22Rv1 (cell line): Measurements from ENCODE around the gene OR5H14.
A peak's percentile ranks its signal among the peaks of the same experiment; 100 is the strongest.

Source experiments
- H3K27ac ChIP-seq: fragments of 450-650 bp; 2 replicates; pipeline ENCODE4 v1.5.1; 2017
- ZFX ChIP-seq: fragments of 450-650 bp; IDR thresholded peaks from 2 replicates; pipeline ENCODE4 v1.6.1; 2017; ENCODE audit warnings: antibody characterized with exemption, borderline replicate concordance
- TF ChIP-seq, protein P1 (sequence below): fragments of 450-650 bp; IDR thresholded peaks from 2 replicates; pipeline ENCODE4 v1.5.1; 2017; ENCODE audit warnings: mild to moderate bottlenecking

OR5H14 gene

DNA sequence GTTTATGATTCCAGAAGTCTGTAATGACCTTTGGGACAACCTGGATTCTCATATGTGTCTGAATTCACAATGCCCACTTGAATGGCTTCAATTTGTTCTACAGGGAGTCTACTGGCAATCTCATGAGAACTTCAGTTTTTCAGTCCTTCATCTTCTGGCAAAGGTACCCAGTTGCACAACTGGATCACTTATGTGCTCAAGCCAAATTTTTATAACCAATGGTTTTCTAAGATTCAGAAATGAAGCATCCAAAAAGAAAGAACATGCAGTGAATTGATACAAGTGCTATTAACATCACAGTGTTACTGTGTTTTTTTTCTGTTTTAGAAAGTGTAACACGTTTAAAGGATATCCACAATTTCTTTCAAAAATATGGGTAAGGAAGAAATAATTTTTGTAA, at the start of gene OR5H14:
Gene OR5H14, plus strand, starts transcription at position 301 of the 400 bp plus-strand sequence. CDS start 1,907 bp downstream, outside the sequence.
- TF ChIP-seq, protein P1, sequence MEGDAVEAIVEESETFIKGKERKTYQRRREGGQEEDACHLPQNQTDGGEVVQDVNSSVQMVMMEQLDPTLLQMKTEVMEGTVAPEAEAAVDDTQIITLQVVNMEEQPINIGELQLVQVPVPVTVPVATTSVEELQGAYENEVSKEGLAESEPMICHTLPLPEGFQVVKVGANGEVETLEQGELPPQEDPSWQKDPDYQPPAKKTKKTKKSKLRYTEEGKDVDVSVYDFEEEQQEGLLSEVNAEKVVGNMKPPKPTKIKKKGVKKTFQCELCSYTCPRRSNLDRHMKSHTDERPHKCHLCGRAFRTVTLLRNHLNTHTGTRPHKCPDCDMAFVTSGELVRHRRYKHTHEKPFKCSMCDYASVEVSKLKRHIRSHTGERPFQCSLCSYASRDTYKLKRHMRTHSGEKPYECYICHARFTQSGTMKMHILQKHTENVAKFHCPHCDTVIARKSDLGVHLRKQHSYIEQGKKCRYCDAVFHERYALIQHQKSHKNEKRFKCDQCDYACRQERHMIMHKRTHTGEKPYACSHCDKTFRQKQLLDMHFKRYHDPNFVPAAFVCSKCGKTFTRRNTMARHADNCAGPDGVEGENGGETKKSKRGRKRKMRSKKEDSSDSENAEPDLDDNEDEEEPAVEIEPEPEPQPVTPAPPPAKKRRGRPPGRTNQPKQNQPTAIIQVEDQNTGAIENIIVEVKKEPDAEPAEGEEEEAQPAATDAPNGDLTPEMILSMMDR = no peak
- no peak for TF ChIP-seq ZFX
- H3K27ac ChIP-seq = no peak within 1 kb of the TSS

DNA sequence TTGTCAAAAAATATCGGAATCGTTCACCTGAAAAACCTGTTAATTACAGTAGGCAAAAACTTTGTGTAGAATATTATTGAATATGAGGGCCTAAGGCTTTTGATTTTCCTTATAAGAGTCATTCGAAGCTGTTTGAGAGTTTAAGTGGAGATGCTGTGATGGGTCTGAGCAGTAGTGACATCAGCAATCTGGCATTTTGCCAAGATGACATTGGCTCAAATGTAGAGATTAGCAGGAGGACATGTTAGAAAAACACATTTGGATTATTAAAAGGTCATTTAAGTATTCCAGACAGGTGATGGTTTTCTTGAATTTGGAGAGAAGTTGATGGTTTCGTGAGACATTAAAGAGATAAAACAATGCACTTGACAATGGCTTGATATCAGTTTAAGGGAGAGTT, 47.4 kb upstream of the OR5H14 start:
- TF ChIP-seq, protein P1 = no peak
- TF ChIP-seq ZFX = no peak

DNA sequence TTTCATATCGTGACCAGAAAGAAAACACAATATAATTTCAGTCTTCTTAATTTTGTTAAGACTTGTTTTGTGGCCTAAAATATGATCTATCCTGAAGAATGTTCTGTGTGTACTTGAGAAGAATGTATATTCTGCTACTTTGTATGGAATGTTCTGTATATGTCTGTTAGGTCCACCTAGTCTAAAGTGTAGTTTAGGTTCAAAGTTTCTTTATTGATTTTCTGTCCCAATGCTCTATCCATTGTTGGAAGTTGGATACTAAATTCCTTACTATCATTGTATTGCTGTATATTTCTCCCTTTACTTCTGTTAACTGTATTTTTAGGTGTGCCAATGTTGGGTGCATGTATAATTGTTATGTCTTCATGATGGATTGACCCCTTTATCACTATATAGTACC, 39.1 kb upstream of the OR5H14 start:
- no peak for TF ChIP-seq ZFX
- TF ChIP-seq, protein P1 = no peak
- H3K27ac ChIP-seq = no peak overlapping the region

More for the DNA sequence above, 47.4 kb upstream of the OR5H14 start:
- no peak overlapping the region for H3K27ac ChIP-seq

DNA sequence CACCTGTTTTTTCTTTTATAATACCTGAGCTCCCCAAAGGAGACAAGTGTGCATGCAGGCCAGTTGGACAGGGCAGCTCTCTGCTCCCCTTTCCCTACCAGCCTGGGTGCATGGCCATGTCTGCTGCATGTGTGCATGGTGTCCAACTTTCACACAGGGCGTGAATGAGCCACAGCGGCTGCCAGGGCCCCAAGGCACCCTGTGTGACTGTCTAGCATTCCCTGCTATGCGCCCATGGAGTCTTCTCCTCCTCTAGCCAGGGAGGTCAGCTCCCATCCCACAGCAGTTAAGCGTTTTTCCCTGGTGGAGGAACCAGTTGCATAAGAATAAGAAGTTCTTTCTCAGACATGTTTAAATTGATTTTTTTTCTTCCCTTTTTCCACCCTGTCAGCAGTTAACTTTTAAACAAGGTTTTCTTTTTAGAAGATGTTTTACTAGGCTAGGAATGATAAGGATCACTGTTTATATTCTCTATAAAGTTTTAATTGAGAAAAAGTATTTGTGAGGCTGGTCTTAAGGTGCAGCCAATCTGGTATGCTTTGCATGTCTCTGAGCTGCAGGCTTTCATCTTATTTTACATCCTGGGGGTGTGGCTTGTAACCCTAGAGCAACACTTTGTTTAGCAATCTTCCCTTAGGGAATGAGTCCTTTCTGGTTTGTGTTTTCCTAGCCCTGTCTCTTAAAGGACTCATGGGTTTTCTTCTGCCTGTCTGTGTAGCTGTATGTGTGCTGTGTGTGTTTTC, 37.3 kb upstream of the OR5H14 start:
- H3K27ac ChIP-seq = peak overlapping the region; percentile 33; the same call in 1 of the 2 replicates
- TF ChIP-seq ZFX = no peak
- TF ChIP-seq, protein P1 = no peak

DNA sequence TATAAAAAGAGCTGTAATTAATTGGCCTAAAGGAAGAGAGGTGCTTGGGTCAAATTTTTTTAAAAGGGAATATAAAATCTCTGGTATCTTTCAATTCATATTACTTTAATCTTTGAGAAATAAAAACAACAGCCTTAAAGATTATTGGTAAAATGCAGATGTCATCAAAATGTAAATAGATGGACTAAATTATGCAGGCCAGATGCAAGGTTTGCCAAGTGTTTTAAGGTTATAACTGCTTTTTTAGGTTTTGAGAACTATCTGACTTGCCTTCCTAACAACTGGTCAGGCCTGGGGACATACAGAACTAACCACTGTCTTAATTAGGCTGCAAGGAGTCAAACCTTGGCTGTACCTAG, 36.8 kb upstream of the OR5H14 start:
- H3K27ac ChIP-seq = peak overlapping the region; percentile 33; the same call in 1 of the 2 replicates
- TF ChIP-seq ZFX = no peak
- TF ChIP-seq, protein P1 = no peak

DNA sequence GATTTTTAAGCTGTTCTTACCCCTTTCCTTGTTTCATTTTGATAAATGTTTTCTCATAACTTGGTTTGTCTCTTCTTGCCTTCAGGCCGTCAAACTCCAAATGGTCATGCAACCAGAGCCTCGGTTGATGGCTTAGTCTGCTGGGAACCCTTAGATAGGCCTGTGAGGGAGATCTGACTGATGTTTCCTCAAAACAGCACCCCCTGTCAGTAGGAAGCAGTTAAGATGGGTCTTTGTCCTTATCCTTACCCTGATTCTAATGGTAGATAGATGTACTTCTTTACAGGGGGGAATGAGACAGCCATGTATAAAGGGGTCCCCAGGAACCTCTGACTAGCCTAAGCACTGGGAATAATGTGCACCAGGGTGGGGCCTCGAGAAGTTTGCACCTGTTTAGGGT, 33.0 kb upstream of the OR5H14 start:
- no peak for TF ChIP-seq ZFX
- TF ChIP-seq, protein P1 = no peak
- H3K27ac ChIP-seq = no peak overlapping the region

DNA sequence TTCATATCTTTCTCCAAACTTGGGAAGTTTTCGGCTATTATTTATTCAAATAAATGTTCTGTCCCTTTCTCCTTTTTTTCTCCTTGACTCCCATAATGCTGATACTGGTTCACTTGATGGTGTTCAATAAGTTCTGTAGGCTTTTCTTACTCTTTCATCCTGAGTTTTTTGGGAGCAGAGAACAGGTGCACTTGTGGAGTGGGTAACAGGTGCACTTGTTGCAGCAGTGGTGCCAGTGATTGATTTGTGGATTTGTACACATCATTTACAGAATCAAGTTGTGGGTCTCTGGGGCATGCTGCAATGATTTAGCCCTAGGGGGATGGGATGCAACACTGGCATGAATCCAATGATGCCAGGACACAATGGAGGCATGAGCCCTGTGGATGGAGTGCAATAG, 31.6 kb upstream of the OR5H14 start:
- TF ChIP-seq, protein P1 = no peak
- no peak for TF ChIP-seq ZFX
- no peak overlapping the region for H3K27ac ChIP-seq
